HepG2 (cell line): ENCODE measurements around the gene SLC12A9. TPM values are rescaled to one million over a fixed set of nuclear protein-coding genes. Genes with fewer than 3 reads are reported as not detected.

Experiments
- ATF2 ChIP-seq: sonication (generic); formaldehyde crosslinking; IDR thresholded peaks from 2 replicates; pipeline ENCODE4 v1.4.0; 2020; ENCODE audit warnings: missing genetic modification reagents
- ATF5 ChIP-seq: sonication (generic); formaldehyde crosslinking; IDR thresholded peaks from 2 replicates; pipeline ENCODE4 v1.4.0; 2020; ENCODE audit warnings: mild to moderate bottlenecking, low read depth, missing genetic modification reagents
- CHD4 ChIP-seq: fragments of 200-600 bp; sonication (generic); IDR thresholded peaks from 2 replicates; pipeline ENCODE4 v1.7.0; 2017; ENCODE audit warnings: mild to moderate bottlenecking, low read length, borderline replicate concordance
- HBP1 ChIP-seq: IDR thresholded peaks from 2 replicates; pipeline ENCODE4 v1.6.1; 2016; ENCODE audit warnings: low read depth, control low read depth
- HCFC1 ChIP-seq: fragments of 150-350 bp; IDR thresholded peaks from 2 replicates; pipeline ENCODE4 v1.6.1; 2014; ENCODE audit warnings: low read depth, low read length
- HNRNPK ChIP-seq: fragments of 200-400 bp; formaldehyde crosslinking; IDR thresholded peaks from 2 replicates; pipeline ENCODE4 v1.6.1; 2018; ENCODE audit warnings: low read length, low read depth, moderate library complexity, mild to moderate bottlenecking; ENCODE audit not compliant: poor library complexity, severe bottlenecking
- PAX8 ChIP-seq: sonication (generic); formaldehyde crosslinking; IDR thresholded peaks from 2 replicates; pipeline ENCODE4 v1.8.0; 2022; ENCODE audit warnings: mild to moderate bottlenecking, missing genetic modification reagents, borderline replicate concordance
- PRDM15 ChIP-seq: sonication (generic); formaldehyde crosslinking; IDR thresholded peaks from 2 replicates; pipeline ENCODE4 v1.4.0; 2020; ENCODE audit warnings: missing genetic modification reagents
- SOX5 ChIP-seq: IDR thresholded peaks from 2 replicates; pipeline ENCODE4 v1.6.1; 2016; ENCODE audit warnings: borderline replicate concordance
- TBX2 ChIP-seq: sonication (generic); formaldehyde crosslinking; IDR thresholded peaks from 2 replicates; pipeline ENCODE4 v1.5.0; 2020; ENCODE audit warnings: missing genetic modification reagents, mild to moderate bottlenecking, borderline replicate concordance
- TFDP2 ChIP-seq: sonication (generic); formaldehyde crosslinking; IDR thresholded peaks from 2 replicates; pipeline ENCODE4 v1.4.0; 2020; ENCODE audit warnings: missing genetic modification reagents
- ZNF18 ChIP-seq: sonication (generic); formaldehyde crosslinking; IDR thresholded peaks from 2 replicates; pipeline ENCODE4 v1.8.0; 2022; ENCODE audit warnings: mild to moderate bottlenecking, missing genetic modification reagents; ENCODE audit not compliant: insufficient replicate concordance
- ZNF484 ChIP-seq: sonication (generic); formaldehyde crosslinking; IDR thresholded peaks from 2 replicates; pipeline ENCODE4 v1.5.1; 2020; ENCODE audit warnings: mild to moderate bottlenecking, low read depth, missing genetic modification reagents, borderline replicate concordance
- ZNF567 ChIP-seq: sonication (generic); formaldehyde crosslinking; IDR thresholded peaks from 2 replicates; pipeline ENCODE4 v1.8.1; 2023; ENCODE audit warnings: mild to moderate bottlenecking, missing genetic modification reagents, borderline replicate concordance
- ZNF644 ChIP-seq: IDR thresholded peaks from 2 replicates; pipeline ENCODE4 v1.6.1; 2016; ENCODE audit warnings: low read depth
- ZNF737 ChIP-seq: sonication (generic); formaldehyde crosslinking; IDR thresholded peaks from 2 replicates; pipeline ENCODE4 v1.5.0; 2020; ENCODE audit warnings: missing genetic modification reagents, mild to moderate bottlenecking, borderline replicate concordance
- polyA plus RNA-seq, 8 experiments: library from polyadenylated mRNA; depleted of rRNA in 3 of 8; stranded (reverse) in 7 of 8; unstranded in 1 of 8; fragments of >200 nt; fragmentation: Illumina TruSeq in 4 of 8; extraction: Trizol in 4 of 8; gene quantifications; 2 replicates each; pipeline versions ENCODE4 v1.2.1 to v1.2.3, GENCODE V29; 2011 to 2016; ENCODE audit warnings: low read depth in 4 of 8, missing spikeins in 1 of 8, mixed read lengths in 1 of 8; ENCODE audit not compliant: insufficient read depth in 1 of 8
- total RNA-seq, 5 experiments: library from RNA; depleted of rRNA; stranded (reverse); fragments of >200 nt; fragmentation: Illumina TruSeq; extraction: Trizol; gene quantifications; 2 replicates each; pipeline ENCODE4 v1.2.3, GENCODE V29; 2016; ENCODE audit warnings: low read depth in 1 of 5

SLC12A9 gene
- total and polyA plus RNA-seq, 2 of the 13 experiments (the other 11 are each of a cell fraction or from before 2014, with no cell fraction given): 8.7 to 16.6 TPM

GRCh38 chr7:100827330-100828226 is 24.9 kb upstream of the SLC12A9 start, which contains the start of gene EPHB4 (continued):
- TF ChIP-seq ATF2: 0 out of 2 replicates have a peak, but pooled peaks have one; percentile 24
- peak; percentile 8; the same call in 1 of the 2 replicates for TF ChIP-seq SOX5 (CRISPR knock-in tag)
- 0 out of 2 replicates have a peak, but pooled peaks have one; percentile 24 for TF ChIP-seq HCFC1
- TF ChIP-seq TFDP2 (CRISPR knock-in tag): no peak
- TF ChIP-seq PAX8: no peak
- TF ChIP-seq CHD4: peak; percentile 68; the same call in 1 of the 2 replicates
- peak; percentile 49 for TF ChIP-seq ZNF18 (CRISPR knock-in tag)
- TF ChIP-seq PRDM15 (CRISPR knock-in tag): 0 out of 2 replicates have a peak, but pooled peaks have one; percentile 9
- TF ChIP-seq HBP1: peak; percentile 42; the same call in 1 of the 2 replicates
- TF ChIP-seq ZNF737 (CRISPR knock-in tag): no peak
- TF ChIP-seq TBX2: peak; percentile 66; the same call in 1 of the 2 replicates
- peak; percentile 62 for TF ChIP-seq HNRNPK
- no peak for TF ChIP-seq ZNF644 (CRISPR knock-in tag)
- TF ChIP-seq ZNF484 (CRISPR knock-in tag): no peak
- peak; percentile 54; the same call in 1 of the 2 replicates for TF ChIP-seq ZNF567 (CRISPR knock-in tag)
- no peak for TF ChIP-seq ATF5 (CRISPR knock-in tag)
